ENCODE data around the gene LMO7.

- TF ChIP-seq CTCF (IDR thresholded peaks at IDR 0.05) (no peak), POLR2A (IDR thresholded peaks at IDR 0.05) (no peak)
Measured at GRCh38 chr13:75847588-75847987, 211.5 kb downstream of the LMO7 start.

Measured in testis (tissue), 2 donors.